Mesenchymal stem cell (in vitro differentiated cells and primary cell): ENCODE data around the gene AXIN1.

Experiments used
- DNase-seq: peaks from one replicate; pipeline ENCODE4 v3.0.0-alpha.2; 2013
- H2AFZ ChIP-seq: one replicate; pipeline ENCODE4 v1.6.1; 2013; ENCODE audit warnings: low read depth, mild to moderate bottlenecking, control low read depth, inconsistent platforms, low read length, moderate library complexity
- H2AK5ac ChIP-seq: 2 replicates; pipeline ENCODE4 v1.6.1; 2013; ENCODE audit warnings: low read length, moderate library complexity, mild to moderate bottlenecking, inconsistent platforms; ENCODE audit not compliant: severe bottlenecking
- H2BK120ac ChIP-seq: one replicate; pipeline ENCODE4 v1.6.1; 2013; ENCODE audit warnings: low read depth, mild to moderate bottlenecking, inconsistent platforms, low read length, moderate library complexity
- H2BK12ac ChIP-seq, 2 experiments: one replicate each; pipeline ENCODE4 v1.6.1; 2013; ENCODE audit warnings: inconsistent platforms in 2 of 2, low read length in 2 of 2, mild to moderate bottlenecking in 2 of 2, moderate library complexity in 2 of 2, control low read depth in 1 of 2
- H2BK15ac ChIP-seq: one replicate; pipeline ENCODE4 v1.6.1; 2013; ENCODE audit warnings: mild to moderate bottlenecking, low read depth, inconsistent platforms; ENCODE audit not compliant: poor library complexity, severe bottlenecking
- H2BK5ac ChIP-seq: 2 replicates; pipeline ENCODE4 v1.6.1; 2013; ENCODE audit warnings: low read depth, mild to moderate bottlenecking, low read length, control low read depth, inconsistent platforms; ENCODE audit not compliant: poor library complexity, severe bottlenecking
- H3K14ac ChIP-seq, 2 experiments: one replicate each; pipeline ENCODE4 v1.6.1; 2013; ENCODE audit warnings: inconsistent platforms in 2 of 2, low read length in 2 of 2, control low read depth in 1 of 2, mild to moderate bottlenecking in 1 of 2, moderate library complexity in 1 of 2
- H3K18ac ChIP-seq, 2 experiments: one replicate each; pipeline ENCODE4 v1.6.1; 2013; ENCODE audit warnings: inconsistent platforms in 2 of 2, low read length in 2 of 2, control low read depth in 1 of 2, low read depth in 1 of 2, mild to moderate bottlenecking in 1 of 2
- H3K23ac ChIP-seq, 2 experiments: one replicate each; pipeline ENCODE4 v1.6.1; 2013; ENCODE audit warnings: inconsistent platforms in 2 of 2, low read length in 2 of 2, mild to moderate bottlenecking in 2 of 2, moderate library complexity in 2 of 2, control low read depth in 1 of 2
- H3K27ac ChIP-seq: 2 replicates; pipeline ENCODE4 v1.5.1; 2013; ENCODE audit warnings: mild to moderate bottlenecking, moderate library complexity, low read length, control low read depth, inconsistent platforms; ENCODE audit not compliant: poor library complexity, severe bottlenecking
- H3K27me3 ChIP-seq, 2 experiments: 2 replicates each; pipeline versions ENCODE4 v1.6.1 to v1.7.0; 2013; ENCODE audit warnings: low read length in 2 of 2, mild to moderate bottlenecking in 2 of 2, moderate library complexity in 2 of 2, control low read depth in 1 of 2, inconsistent platforms in 1 of 2; ENCODE audit not compliant: control insufficient read depth in 1 of 2, insufficient read depth in 1 of 2
- H3K36me3 ChIP-seq, 2 experiments: 2 replicates each; pipeline versions ENCODE4 v1.6.1 to v1.7.0; 2013; ENCODE audit warnings: low read length in 2 of 2, control low read depth in 1 of 2, inconsistent platforms in 1 of 2, low read depth in 1 of 2, mild to moderate bottlenecking in 1 of 2; ENCODE audit not compliant: insufficient read depth in 2 of 2, control insufficient read depth in 1 of 2
- H3K4ac ChIP-seq, 2 experiments: one replicate each; pipeline ENCODE4 v1.6.1; 2013; ENCODE audit warnings: inconsistent platforms in 2 of 2, low read length in 2 of 2, mild to moderate bottlenecking in 2 of 2, moderate library complexity in 2 of 2, control low read depth in 1 of 2, low read depth in 1 of 2
- H3K4me1 ChIP-seq: 2 replicates; pipeline ENCODE4 v1.6.1; 2013; ENCODE audit warnings: low read depth, low read length, control low read depth; ENCODE audit not compliant: control insufficient read depth, insufficient read depth
- H3K4me2 ChIP-seq: 2 replicates; pipeline ENCODE4 v1.6.1; 2013; ENCODE audit warnings: low read length, mild to moderate bottlenecking, inconsistent platforms; ENCODE audit not compliant: poor library complexity, severe bottlenecking
- H3K4me3 ChIP-seq, 2 experiments: 2 replicates each; pipeline versions ENCODE4 v1.5.1 to v1.7.0; 2013; ENCODE audit warnings: low read length in 2 of 2, mild to moderate bottlenecking in 2 of 2, control low read depth in 1 of 2, low read depth in 1 of 2; ENCODE audit not compliant: insufficient read depth in 1 of 2
- H3K79me1 ChIP-seq: replicated peaks from 2 replicates; pipeline ENCODE4 v1.6.1; 2013; ENCODE audit warnings: mild to moderate bottlenecking, control low read depth, low read length, inconsistent platforms; ENCODE audit not compliant: poor library complexity, severe bottlenecking
- H3K9ac ChIP-seq: 2 replicates; pipeline ENCODE4 v1.7.0; 2013; ENCODE audit warnings: mild to moderate bottlenecking, low read length, moderate library complexity
- H3K9me3 ChIP-seq: 2 replicates; pipeline ENCODE4 v1.7.0; 2013; ENCODE audit warnings: mild to moderate bottlenecking, low read length; ENCODE audit not compliant: control insufficient read depth
- H4K8ac ChIP-seq: one replicate; pipeline ENCODE4 v1.6.1; 2013; ENCODE audit warnings: inconsistent platforms, mild to moderate bottlenecking, low read length, moderate library complexity
- H4K91ac ChIP-seq: one replicate; pipeline ENCODE4 v1.6.1; 2013; ENCODE audit warnings: mild to moderate bottlenecking, low read length, inconsistent platforms
- WGBS: methylation state at CpG from one replicate; pipeline ENCODE4 v1.1.7; 2013; ENCODE audit warnings: mixed read lengths; 5-methylcytosine and 5-hydroxymethylcytosine counted together

Gene AXIN1

GRCh38 chr16:275786-276232 is 76.7 kb downstream of the AXIN1 start, which contains the start of gene RGS11:
Gene RGS11, minus strand, starts transcription at chr16:275944. Its CDS starts 33 bp downstream, at chr16:275911.
- peak within 1 kb of the TSS in 1 of 2 experiments; percentile 6 for H3K14ac ChIP-seq
- H2BK15ac ChIP-seq, result peak within 1 kb of the TSS; percentile 68
- H3K9ac ChIP-seq, result no peak within 1 kb of the TSS
- peak within 1 kb of the TSS; percentile 70 for H4K8ac ChIP-seq
- H2AK5ac ChIP-seq, result no peak within 1 kb of the TSS
- H4K91ac ChIP-seq, result peak within 1 kb of the TSS; percentile 82
- peaks cover 19% of the 10 kb centered on the region for H3K4me1 ChIP-seq
- H3K36me3 ChIP-seq, result no peaks in the 10 kb centered on the region
- H3K18ac ChIP-seq, result peak within 1 kb of the TSS in 1 of 2 experiments; percentile 23
- peak within 1 kb of the TSS; percentile 81 for H3K4me2 ChIP-seq
- H3K4ac ChIP-seq, result no peak within 1 kb of the TSS
- H3K23ac ChIP-seq, result no peak within 1 kb of the TSS
- H3K4me3 ChIP-seq, result peak within 1 kb of the TSS; percentile 41 to 74
- WGBS, result 14% methylated on average over 30 of the region's 56 CpGs
- no peak within 1 kb of the TSS for H2BK12ac ChIP-seq
- H3K27ac ChIP-seq, result no peak within 1 kb of the TSS
- no peaks in the 10 kb centered on the region for H3K9me3 ChIP-seq
- no peak within 1 kb of the TSS for H2BK120ac ChIP-seq
- H2BK5ac ChIP-seq, result no peak within 1 kb of the TSS
- H3K79me1 ChIP-seq, result no peaks in the 10 kb centered on the region
- H2AFZ ChIP-seq, result peak within 1 kb of the TSS; percentile 58
- no peak for DNase-seq
- peaks cover 32 to 54% of the 10 kb centered on the region in 2 experiments for H3K27me3 ChIP-seq

GRCh38 chr16:275041-275641 is 77.4 kb downstream of the AXIN1 start:
- no peak for DNase-seq
- Histone ChIP-seq H4K8ac (peak overlapping the region; percentile 66), H3K14ac (peak overlapping the region in 1 of 2 experiments; percentile 6), H3K4ac (no peak overlapping the region), H3K4me1 (peaks cover 14% of the 10 kb centered on the region), H3K9ac (no peak overlapping the region), H4K91ac (peak overlapping the region; percentile 82), H2BK5ac (no peak overlapping the region), H3K9me3 (no peaks in the 10 kb centered on the region), H3K27me3 (peaks cover 31 to 56% of the 10 kb centered on the region in 2 experiments), H2BK120ac (no peak overlapping the region), H2BK15ac (no peak overlapping the region), H2BK12ac (no peak overlapping the region), H3K27ac (no peak overlapping the region), H3K4me2 (peak overlapping the region; percentile 81), H3K4me3 (peak overlapping the region; percentile 30 to 74), H3K36me3 (no peaks in the 10 kb centered on the region), H3K18ac (peak overlapping the region in 1 of 2 experiments; percentile 23), H3K79me1 (no peaks in the 10 kb centered on the region), H2AFZ (peak overlapping the region; percentile 58), H2AK5ac (no peak overlapping the region), H3K23ac (no peak overlapping the region)
- 9% methylated on average over 21 of the region's 58 CpGs for WGBS

- no peak overlapping the region for H3K9ac ChIP-seq
- DNase-seq, result no peak
- no peak overlapping the region for H3K18ac ChIP-seq
- no peak overlapping the region for H3K23ac ChIP-seq
- H2BK120ac ChIP-seq, result no peak overlapping the region
- peaks cover 21 to 54% of the 10 kb centered on the region in 2 experiments for H3K27me3 ChIP-seq
- H3K4me1 ChIP-seq, result peaks cover 10% of the 10 kb centered on the region
- no peak overlapping the region for H2AK5ac ChIP-seq
- H2BK12ac ChIP-seq, result no peak overlapping the region
- no peaks in the 10 kb centered on the region for H3K36me3 ChIP-seq
- H3K4me3 ChIP-seq, result no peak overlapping the region
- H2AFZ ChIP-seq, result no peak overlapping the region
- no peak overlapping the region for H4K8ac ChIP-seq
- H3K4ac ChIP-seq, result no peak overlapping the region
- 91% methylated on average over 20 of the region's 30 CpGs for WGBS
- no peaks in the 10 kb centered on the region for H3K79me1 ChIP-seq
- H3K27ac ChIP-seq, result no peak overlapping the region
- H3K4me2 ChIP-seq, result no peak overlapping the region
- H4K91ac ChIP-seq, result no peak overlapping the region
- no peak overlapping the region for H2BK15ac ChIP-seq
- H2BK5ac ChIP-seq, result no peak overlapping the region
- no peak overlapping the region for H3K14ac ChIP-seq
- no peaks in the 10 kb centered on the region for H3K9me3 ChIP-seq
Observed at GRCh38 chr16:273547-274421, 78.7 kb downstream of the AXIN1 start.
